SK-N-SH treated with all-trans-retinoic acid at 6 μM for 48 hours (cell line): ENCODE results near the gene AOC2.

Experiments
- ATAC-seq: fragments of 200-7000 bp; cut with Tn5 transposase; 3 replicates; pipeline ENCODE4 v1.9.1; 2020; ENCODE audit warnings: mild to moderate bottlenecking, moderate library complexity
- ARNTL ChIP-seq: fragments of 450-650 bp; formaldehyde crosslinking; IDR thresholded peaks from 2 replicates; pipeline ENCODE4 v1.5.0; 2020; ENCODE audit warnings: low read depth, mild to moderate bottlenecking, moderate library complexity, borderline replicate concordance
- BACH2 ChIP-seq: fragments of 250-450 bp; sonication (Bioruptor Pico); IDR thresholded peaks from 2 replicates; pipeline ENCODE4 v1.9.0; 2021; ENCODE audit warnings: mild to moderate bottlenecking, borderline replicate concordance
- CSDC2 ChIP-seq: fragments of 250-450 bp; sonication (Bioruptor Pico); IDR thresholded peaks from 2 replicates; pipeline ENCODE4 v1.5.0; 2020; ENCODE audit warnings: mild to moderate bottlenecking, moderate library complexity
- ESRRG ChIP-seq: fragments of 250-450 bp; sonication (Bioruptor Pico); IDR thresholded peaks from 2 replicates; pipeline ENCODE4 v1.6.1; 2021; ENCODE audit warnings: mild to moderate bottlenecking
- GLIS3 ChIP-seq: fragments of 250-450 bp; sonication (Bioruptor Pico); IDR thresholded peaks from 2 replicates; pipeline ENCODE4 v1.5.0; 2020; ENCODE audit warnings: mild to moderate bottlenecking, moderate library complexity
- ISL1 ChIP-seq: fragments of 250-450 bp; sonication (Bioruptor Pico); IDR thresholded peaks from 2 replicates; pipeline ENCODE4 v2.1.2; 2022; ENCODE audit warnings: mild to moderate bottlenecking, moderate library complexity
- OSR1 ChIP-seq: fragments of 250-450 bp; sonication (Bioruptor Pico); IDR thresholded peaks from 2 replicates; pipeline ENCODE4 v1.8.0; 2022; ENCODE audit warnings: moderate library complexity, mild to moderate bottlenecking, inconsistent platforms
- RARB ChIP-seq: fragments of 250-450 bp; sonication (Bioruptor Pico); IDR thresholded peaks from 2 replicates; pipeline ENCODE4 v1.8.0; 2021; ENCODE audit warnings: mild to moderate bottlenecking, moderate library complexity
- SNAI2 ChIP-seq: fragments of 250-450 bp; sonication (Bioruptor Pico); IDR thresholded peaks from 2 replicates; pipeline ENCODE4 v1.5.0; 2020; ENCODE audit warnings: mild to moderate bottlenecking, moderate library complexity
- TCF4 ChIP-seq: fragments of 250-450 bp; sonication (Bioruptor Pico); IDR thresholded peaks from 2 replicates; pipeline ENCODE4 v1.8.0; 2021; ENCODE audit warnings: mild to moderate bottlenecking, moderate library complexity, borderline replicate concordance
- TOX ChIP-seq: fragments of 250-450 bp; sonication (Bioruptor Pico); IDR thresholded peaks from 2 replicates; pipeline ENCODE4 v1.8.0; 2021; ENCODE audit warnings: mild to moderate bottlenecking, moderate library complexity, borderline replicate concordance
- ZC3H10 ChIP-seq: fragments of 250-450 bp; sonication (Bioruptor Pico); IDR thresholded peaks from 2 replicates; pipeline ENCODE4 v1.5.1; 2021; ENCODE audit warnings: mild to moderate bottlenecking, moderate library complexity
- ZFP3 ChIP-seq: fragments of 250-450 bp; sonication (Bioruptor Pico); IDR thresholded peaks from 2 replicates; pipeline ENCODE4 v1.5.0; 2020; ENCODE audit warnings: mild to moderate bottlenecking, moderate library complexity
- ZFP30 ChIP-seq: fragments of 450-650 bp; formaldehyde crosslinking; IDR thresholded peaks from 2 replicates; pipeline ENCODE4 v1.5.0; 2022; ENCODE audit warnings: mild to moderate bottlenecking, moderate library complexity
- ZNF565 ChIP-seq: fragments of 450-650 bp; formaldehyde crosslinking; conservative IDR thresholded peaks from 2 replicates; pipeline ENCODE4 v1.5.0; 2020; ENCODE audit warnings: low read depth, mild to moderate bottlenecking, moderate library complexity
- ZNF70 ChIP-seq: fragments of 450-650 bp; formaldehyde crosslinking; IDR thresholded peaks from 2 replicates; pipeline ENCODE4 v1.5.0; 2020; ENCODE audit warnings: mild to moderate bottlenecking, moderate library complexity
- ZNF8 ChIP-seq: fragments of 450-650 bp; formaldehyde crosslinking; IDR thresholded peaks from 2 replicates; pipeline ENCODE4 v1.5.0; 2020; ENCODE audit warnings: mild to moderate bottlenecking, moderate library complexity
- TF ChIP-seq, protein P1 (sequence below): fragments of 250-450 bp; sonication (Bioruptor Pico); IDR thresholded peaks from 2 replicates; pipeline ENCODE4 v1.8.0; 2020; ENCODE audit warnings: mild to moderate bottlenecking, moderate library complexity, borderline replicate concordance
- TF ChIP-seq, protein P2 (sequence below): fragments of 250-450 bp; sonication (Bioruptor Pico); IDR thresholded peaks from 2 replicates; pipeline ENCODE4 v1.5.1; 2021; ENCODE audit warnings: mild to moderate bottlenecking, moderate library complexity
- TF ChIP-seq, protein P3 (sequence below): fragments of 250-450 bp; sonication (Bioruptor Pico); IDR thresholded peaks from 2 replicates; pipeline ENCODE4 v1.5.0; 2020; ENCODE audit warnings: mild to moderate bottlenecking, moderate library complexity
- TF ChIP-seq, protein P4 (sequence below): fragments of 250-450 bp; sonication (Bioruptor Pico); IDR thresholded peaks from 2 replicates; pipeline ENCODE4 v1.5.1; 2020; ENCODE audit warnings: low read depth, mild to moderate bottlenecking, moderate library complexity
- TF ChIP-seq, protein P5 (sequence below): fragments of 250-450 bp; sonication (Bioruptor Pico); IDR thresholded peaks from 2 replicates; pipeline ENCODE4 v1.8.0; 2021; ENCODE audit warnings: low read depth, mild to moderate bottlenecking, moderate library complexity, borderline replicate concordance

AOC2 gene

DNA sequence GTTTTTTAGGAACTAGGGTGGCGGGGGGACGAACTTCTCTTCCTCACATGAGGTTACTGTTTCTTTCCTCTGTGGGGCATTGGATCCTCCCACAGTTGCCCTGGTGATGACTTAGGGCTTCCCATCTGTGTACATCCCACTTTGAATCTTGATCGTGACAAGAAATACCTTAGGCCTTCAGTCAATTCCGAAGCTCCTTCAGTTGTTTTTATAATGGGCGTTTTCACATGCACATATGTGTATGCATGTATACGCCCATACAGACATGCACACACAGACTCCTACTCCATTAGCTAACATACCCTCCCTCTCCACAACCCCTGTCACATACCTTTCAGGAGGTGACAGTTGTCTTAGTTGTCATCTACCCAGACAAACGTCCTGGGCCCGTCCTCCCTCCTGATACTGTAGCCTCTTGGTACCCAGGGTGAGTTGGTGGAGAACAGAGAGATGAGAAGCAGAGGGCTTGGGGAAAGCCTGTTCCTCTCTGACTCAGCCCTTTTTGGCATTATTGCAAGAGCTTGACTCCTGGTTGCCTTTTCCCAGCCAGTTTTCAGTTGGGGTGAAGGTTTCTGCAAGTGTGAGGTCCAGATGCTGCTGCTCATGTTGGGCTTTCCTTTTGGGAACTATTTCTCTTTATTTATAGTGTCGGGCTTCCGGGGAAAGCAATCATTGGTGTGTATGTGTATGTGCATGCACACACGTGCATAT, 2.2 kb upstream of the AOC2 start:
- TF ChIP-seq ZC3H10 (CRISPR knock-in tag): no peak
- TF ChIP-seq BACH2 (CRISPR knock-in tag): no peak
- TF ChIP-seq, protein P1, sequence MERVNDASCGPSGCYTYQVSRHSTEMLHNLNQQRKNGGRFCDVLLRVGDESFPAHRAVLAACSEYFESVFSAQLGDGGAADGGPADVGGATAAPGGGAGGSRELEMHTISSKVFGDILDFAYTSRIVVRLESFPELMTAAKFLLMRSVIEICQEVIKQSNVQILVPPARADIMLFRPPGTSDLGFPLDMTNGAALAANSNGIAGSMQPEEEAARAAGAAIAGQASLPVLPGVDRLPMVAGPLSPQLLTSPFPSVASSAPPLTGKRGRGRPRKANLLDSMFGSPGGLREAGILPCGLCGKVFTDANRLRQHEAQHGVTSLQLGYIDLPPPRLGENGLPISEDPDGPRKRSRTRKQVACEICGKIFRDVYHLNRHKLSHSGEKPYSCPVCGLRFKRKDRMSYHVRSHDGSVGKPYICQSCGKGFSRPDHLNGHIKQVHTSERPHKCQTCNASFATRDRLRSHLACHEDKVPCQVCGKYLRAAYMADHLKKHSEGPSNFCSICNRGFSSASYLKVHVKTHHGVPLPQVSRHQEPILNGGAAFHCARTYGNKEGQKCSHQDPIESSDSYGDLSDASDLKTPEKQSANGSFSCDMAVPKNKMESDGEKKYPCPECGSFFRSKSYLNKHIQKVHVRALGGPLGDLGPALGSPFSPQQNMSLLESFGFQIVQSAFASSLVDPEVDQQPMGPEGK (CRISPR knock-in tag): no peak
- TF ChIP-seq ZFP3 (CRISPR knock-in tag): no peak
- no peak for TF ChIP-seq ARNTL (CRISPR knock-in tag)
- no peak for TF ChIP-seq ISL1 (CRISPR knock-in tag)
- no peak for TF ChIP-seq ZNF8
- TF ChIP-seq, protein P2, sequence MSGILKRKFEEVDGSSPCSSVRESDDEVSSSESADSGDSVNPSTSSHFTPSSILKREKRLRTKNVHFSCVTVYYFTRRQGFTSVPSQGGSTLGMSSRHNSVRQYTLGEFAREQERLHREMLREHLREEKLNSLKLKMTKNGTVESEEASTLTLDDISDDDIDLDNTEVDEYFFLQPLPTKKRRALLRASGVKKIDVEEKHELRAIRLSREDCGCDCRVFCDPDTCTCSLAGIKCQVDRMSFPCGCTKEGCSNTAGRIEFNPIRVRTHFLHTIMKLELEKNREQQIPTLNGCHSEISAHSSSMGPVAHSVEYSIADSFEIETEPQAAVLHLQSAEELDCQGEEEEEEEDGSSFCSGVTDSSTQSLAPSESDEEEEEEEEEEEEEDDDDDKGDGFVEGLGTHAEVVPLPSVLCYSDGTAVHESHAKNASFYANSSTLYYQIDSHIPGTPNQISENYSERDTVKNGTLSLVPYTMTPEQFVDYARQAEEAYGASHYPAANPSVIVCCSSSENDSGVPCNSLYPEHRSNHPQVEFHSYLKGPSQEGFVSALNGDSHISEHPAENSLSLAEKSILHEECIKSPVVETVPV (CRISPR knock-in tag): no peak
- no peak for TF ChIP-seq TCF4
- TF ChIP-seq CSDC2: no peak
- TF ChIP-seq TOX (CRISPR knock-in tag): no peak
- TF ChIP-seq GLIS3 (CRISPR knock-in tag): no peak
- TF ChIP-seq, protein P3, sequence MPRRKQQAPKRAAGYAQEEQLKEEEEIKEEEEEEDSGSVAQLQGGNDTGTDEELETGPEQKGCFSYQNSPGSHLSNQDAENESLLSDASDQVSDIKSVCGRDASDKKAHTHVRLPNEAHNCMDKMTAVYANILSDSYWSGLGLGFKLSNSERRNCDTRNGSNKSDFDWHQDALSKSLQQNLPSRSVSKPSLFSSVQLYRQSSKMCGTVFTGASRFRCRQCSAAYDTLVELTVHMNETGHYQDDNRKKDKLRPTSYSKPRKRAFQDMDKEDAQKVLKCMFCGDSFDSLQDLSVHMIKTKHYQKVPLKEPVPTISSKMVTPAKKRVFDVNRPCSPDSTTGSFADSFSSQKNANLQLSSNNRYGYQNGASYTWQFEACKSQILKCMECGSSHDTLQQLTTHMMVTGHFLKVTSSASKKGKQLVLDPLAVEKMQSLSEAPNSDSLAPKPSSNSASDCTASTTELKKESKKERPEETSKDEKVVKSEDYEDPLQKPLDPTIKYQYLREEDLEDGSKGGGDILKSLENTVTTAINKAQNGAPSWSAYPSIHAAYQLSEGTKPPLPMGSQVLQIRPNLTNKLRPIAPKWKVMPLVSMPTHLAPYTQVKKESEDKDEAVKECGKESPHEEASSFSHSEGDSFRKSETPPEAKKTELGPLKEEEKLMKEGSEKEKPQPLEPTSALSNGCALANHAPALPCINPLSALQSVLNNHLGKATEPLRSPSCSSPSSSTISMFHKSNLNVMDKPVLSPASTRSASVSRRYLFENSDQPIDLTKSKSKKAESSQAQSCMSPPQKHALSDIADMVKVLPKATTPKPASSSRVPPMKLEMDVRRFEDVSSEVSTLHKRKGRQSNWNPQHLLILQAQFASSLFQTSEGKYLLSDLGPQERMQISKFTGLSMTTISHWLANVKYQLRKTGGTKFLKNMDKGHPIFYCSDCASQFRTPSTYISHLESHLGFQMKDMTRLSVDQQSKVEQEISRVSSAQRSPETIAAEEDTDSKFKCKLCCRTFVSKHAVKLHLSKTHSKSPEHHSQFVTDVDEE (CRISPR knock-in tag): no peak
- TF ChIP-seq, protein P4, sequence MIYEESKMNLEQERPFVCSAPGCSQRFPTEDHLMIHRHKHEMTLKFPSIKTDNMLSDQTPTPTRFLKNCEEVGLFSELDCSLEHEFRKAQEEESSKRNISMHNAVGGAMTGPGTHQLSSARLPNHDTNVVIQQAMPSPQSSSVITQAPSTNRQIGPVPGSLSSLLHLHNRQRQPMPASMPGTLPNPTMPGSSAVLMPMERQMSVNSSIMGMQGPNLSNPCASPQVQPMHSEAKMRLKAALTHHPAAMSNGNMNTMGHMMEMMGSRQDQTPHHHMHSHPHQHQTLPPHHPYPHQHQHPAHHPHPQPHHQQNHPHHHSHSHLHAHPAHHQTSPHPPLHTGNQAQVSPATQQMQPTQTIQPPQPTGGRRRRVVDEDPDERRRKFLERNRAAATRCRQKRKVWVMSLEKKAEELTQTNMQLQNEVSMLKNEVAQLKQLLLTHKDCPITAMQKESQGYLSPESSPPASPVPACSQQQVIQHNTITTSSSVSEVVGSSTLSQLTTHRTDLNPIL (CRISPR knock-in tag): no peak
- no peak for TF ChIP-seq ESRRG
- TF ChIP-seq ZNF70 (CRISPR knock-in tag): no peak
- no peak for TF ChIP-seq ZFP30 (CRISPR knock-in tag)
- no peak for TF ChIP-seq ZNF565
- TF ChIP-seq, protein P5, sequence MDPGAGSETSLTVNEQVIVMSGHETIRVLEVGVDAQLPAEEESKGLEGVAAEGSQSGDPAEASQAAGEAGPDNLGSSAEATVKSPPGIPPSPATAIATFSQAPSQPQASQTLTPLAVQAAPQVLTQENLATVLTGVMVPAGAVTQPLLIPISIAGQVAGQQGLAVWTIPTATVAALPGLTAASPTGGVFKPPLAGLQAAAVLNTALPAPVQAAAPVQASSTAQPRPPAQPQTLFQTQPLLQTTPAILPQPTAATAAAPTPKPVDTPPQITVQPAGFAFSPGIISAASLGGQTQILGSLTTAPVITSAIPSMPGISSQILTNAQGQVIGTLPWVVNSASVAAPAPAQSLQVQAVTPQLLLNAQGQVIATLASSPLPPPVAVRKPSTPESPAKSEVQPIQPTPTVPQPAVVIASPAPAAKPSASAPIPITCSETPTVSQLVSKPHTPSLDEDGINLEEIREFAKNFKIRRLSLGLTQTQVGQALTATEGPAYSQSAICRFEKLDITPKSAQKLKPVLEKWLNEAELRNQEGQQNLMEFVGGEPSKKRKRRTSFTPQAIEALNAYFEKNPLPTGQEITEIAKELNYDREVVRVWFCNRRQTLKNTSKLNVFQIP (CRISPR knock-in tag): no peak
- no peak for TF ChIP-seq OSR1
- ATAC-seq: no peak

DNA sequence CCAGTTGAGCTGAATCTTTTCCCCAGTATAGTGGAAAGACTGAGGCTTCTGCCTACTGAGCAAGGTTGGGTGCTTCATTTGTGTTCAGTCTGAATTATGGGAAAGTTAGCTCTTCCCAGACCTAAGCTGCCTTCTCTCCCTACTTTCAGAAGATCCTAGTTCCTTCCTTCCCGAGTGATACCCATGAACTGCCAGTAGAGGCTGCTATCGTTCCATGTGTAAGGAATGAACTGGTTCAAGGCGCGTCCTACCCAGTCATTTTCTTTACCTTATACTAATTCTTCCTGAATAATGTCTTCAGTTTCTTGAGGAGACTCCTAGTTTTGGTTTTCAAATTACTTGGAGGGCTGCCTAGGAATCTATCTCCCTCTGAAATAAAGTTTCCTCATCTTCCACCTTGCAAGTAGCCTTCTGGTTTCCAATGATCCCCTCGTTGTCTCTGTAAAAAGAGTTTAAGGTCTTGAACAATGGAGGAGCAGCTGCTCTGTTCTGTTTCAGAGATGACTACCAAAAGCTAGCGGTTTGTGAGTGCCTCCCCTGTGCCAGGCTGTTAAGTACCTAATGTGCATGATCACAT, 934 bp upstream of the AOC2 start:
- no peak for TF ChIP-seq BACH2 (CRISPR knock-in tag)
- no peak for TF ChIP-seq TCF4
- no peak for TF ChIP-seq ZFP30 (CRISPR knock-in tag)
- no peak for TF ChIP-seq ISL1 (CRISPR knock-in tag)
- no peak for TF ChIP-seq CSDC2
- no peak for TF ChIP-seq ZC3H10 (CRISPR knock-in tag)
- no peak for TF ChIP-seq OSR1
- TF ChIP-seq GLIS3 (CRISPR knock-in tag): no peak
- TF ChIP-seq, protein P4 (CRISPR knock-in tag): no peak
- TF ChIP-seq, protein P3 (CRISPR knock-in tag): no peak
- TF ChIP-seq ZNF70 (CRISPR knock-in tag): no peak
- no peak for TF ChIP-seq RARB
- TF ChIP-seq ZNF8: no peak
- no peak for TF ChIP-seq ARNTL (CRISPR knock-in tag)
- TF ChIP-seq, protein P2 (CRISPR knock-in tag): no peak
- TF ChIP-seq SNAI2 (CRISPR knock-in tag): no peak

More for the DNA sequence above, 934 bp upstream of the AOC2 start:
- peak; percentile 81 for ATAC-seq
